Endothelial cell of umbilical vein (primary cell): ENCODE data around the gene MROH9. TPM values are rescaled to one million over a fixed set of nuclear protein-coding genes. Genes with fewer than 3 reads are reported as not detected.

ENCODE experiments used
- BruUV-seq: library from RNA; stranded (reverse); fragments of 400-500 nt; replicated peaks from 2 replicates; lab custom pipeline; 2021; lab: Mats Ljungman, UMichigan
- CTCF ChIA-PET: fragments of 300-600, 350-600 bp; sonication (Branson Sonifier 250); formaldehyde crosslinking; loops from one replicate; lab custom pipeline; 2021; ENCODE audit warnings: antibody characterized with exemption, inconsistent platforms; lab: Charles Lee
- POLR2A ChIA-PET: fragments of 300-600, 350-600 bp; sonication (Branson Sonifier 250); formaldehyde crosslinking; loops from one replicate; lab custom pipeline; 2021; ENCODE audit warnings: antibody characterized with exemption, inconsistent platforms; lab: Charles Lee
- DNase-seq: peaks from one replicate; pipeline ENCODE4 v3.0.0-alpha.2; 2011; ENCODE audit warnings: low read depth, low spot score
- FAIRE-seq: peaks from 2 replicates; lab custom pipeline; 2011; peaks lifted over from hg19 to GRCh38; lab: Jason Lieb, UNC
- H2AFZ ChIP-seq: 2 replicates; pipeline ENCODE4 v1.6.0; 2012; ENCODE audit warnings: low read depth, low read length, control low read depth, inconsistent platforms
- H3K27ac ChIP-seq: 2 replicates; pipeline ENCODE4 v1.5.1; 2011; ENCODE audit warnings: low read depth, mild to moderate bottlenecking, control low read depth, low read length, moderate library complexity; ENCODE audit not compliant: insufficient read depth
- H3K27me3 ChIP-seq, 2 experiments: 2 replicates each; pipeline versions ENCODE4 v1.6.0 to v1.6.1; 2011; ENCODE audit warnings: low read length in 2 of 2, mixed read lengths in 1 of 2; ENCODE audit not compliant: control insufficient read depth in 2 of 2, insufficient read depth in 2 of 2
- H3K36me3 ChIP-seq, 2 experiments: 2 replicates in 1 of 2; 3 replicates in 1 of 2; pipeline ENCODE4 v1.5.1; 2011; ENCODE audit warnings: low read length in 2 of 2, mild to moderate bottlenecking in 1 of 2, moderate library complexity in 1 of 2; ENCODE audit not compliant: control insufficient read depth in 2 of 2, insufficient read depth in 2 of 2; ENCODE audit errors: extremely low read depth in 1 of 2
- H3K4me1 ChIP-seq: 3 replicates; pipeline ENCODE4 v1.5.1; 2011; ENCODE audit warnings: mild to moderate bottlenecking, low read length; ENCODE audit not compliant: control insufficient read depth, insufficient read depth; ENCODE audit errors: extremely low read depth
- H3K4me2 ChIP-seq: 2 replicates; pipeline ENCODE4 v1.6.1; 2011; ENCODE audit warnings: low read length, control low read depth, mixed read lengths; ENCODE audit not compliant: insufficient read depth
- H3K4me3 ChIP-seq, 3 experiments: fragments of 200-600 bp in 1 of 3; sonication (generic), shearing (Covaris generic) in 1 of 3; replicated peaks in 1 of 3; 2 replicates each; pipeline ENCODE4 v1.5.1; 2011 to 2016; ENCODE audit warnings: control low read depth in 3 of 3, low read length in 3 of 3, mild to moderate bottlenecking in 2 of 3, inconsistent platforms in 1 of 3, low read depth in 1 of 3, moderate library complexity in 1 of 3; ENCODE audit not compliant: insufficient read depth in 1 of 3
- H3K79me2 ChIP-seq: 2 replicates; pipeline ENCODE4 v1.6.0; 2012; ENCODE audit warnings: low read length, inconsistent platforms; ENCODE audit not compliant: control insufficient read depth, insufficient read depth
- H3K9ac ChIP-seq: replicated peaks from 2 replicates; pipeline ENCODE3; 2011; ENCODE audit warnings: low read length, control low read depth; ENCODE audit not compliant: insufficient read depth; ENCODE audit errors: extremely low read depth
- H3K9me1 ChIP-seq: replicated peaks from 3 replicates; pipeline ENCODE4 v1.6.0; 2011; ENCODE audit warnings: mild to moderate bottlenecking, low read length; ENCODE audit not compliant: control insufficient read depth, insufficient read depth; ENCODE audit errors: extremely low read depth
- H3K9me3 ChIP-seq: replicated peaks from 2 replicates; pipeline ENCODE4 v1.5.1; 2012; ENCODE audit warnings: low read length, inconsistent platforms; ENCODE audit not compliant: control insufficient read depth, insufficient read depth
- H4K20me1 ChIP-seq: replicated peaks from 2 replicates; pipeline ENCODE3; 2011; ENCODE audit warnings: mild to moderate bottlenecking, low read length; ENCODE audit not compliant: control insufficient read depth, insufficient read depth; ENCODE audit errors: extremely low read depth
- CTCF ChIP-seq, 2 donors: IDR thresholded peaks; 1 replicate in 1 of 2; 2 replicates in 1 of 2; pipeline ENCODE4 v1.5.1; 2011; ENCODE audit warnings: low read length in 2 of 2, mild to moderate bottlenecking in 2 of 2, moderate library complexity in 2 of 2, control low read depth in 1 of 2, inconsistent platforms in 1 of 2, low read depth in 1 of 2; ENCODE audit not compliant: insufficient read depth in 1 of 2; ENCODE audit errors: extremely low read depth in 1 of 2
- EZH2 ChIP-seq: IDR thresholded peaks from 2 replicates; pipeline ENCODE4 v1.6.1; 2012; ENCODE audit warnings: borderline replicate concordance, low read depth, mild to moderate bottlenecking, moderate library complexity, low read length, inconsistent platforms; ENCODE audit not compliant: severe bottlenecking
- FOS ChIP-seq: IDR thresholded peaks from 2 replicates; pipeline ENCODE4 v1.6.1; 2011; ENCODE audit warnings: mild to moderate bottlenecking, low read length, moderate library complexity, borderline replicate concordance; ENCODE audit not compliant: insufficient read depth
- GATA2 ChIP-seq: IDR thresholded peaks from 2 replicates; pipeline ENCODE4 v1.7.0; 2011; ENCODE audit warnings: low read depth, mild to moderate bottlenecking, moderate library complexity, mixed read lengths, low read length; ENCODE audit not compliant: insufficient read length, insufficient read depth
- JUN ChIP-seq: IDR thresholded peaks from 2 replicates; pipeline ENCODE4 v1.6.1; 2011; ENCODE audit warnings: borderline replicate concordance, low read depth; ENCODE audit not compliant: insufficient read length, insufficient read depth
- MAX ChIP-seq: IDR thresholded peaks from 2 replicates; pipeline ENCODE4 v1.6.1; 2011; ENCODE audit not compliant: insufficient read depth, insufficient read length
- MYC ChIP-seq: IDR thresholded peaks from one replicate; pipeline ENCODE4 v1.6.1; 2011; ENCODE audit warnings: mild to moderate bottlenecking, low read depth, low read length
- POLR2A ChIP-seq: IDR thresholded peaks from 2 replicates; pipeline ENCODE4 v1.6.1; 2012; ENCODE audit warnings: low read depth, mild to moderate bottlenecking, control low read depth, low read length
- POLR2AphosphoS5 ChIP-seq: IDR thresholded peaks from 2 replicates; pipeline ENCODE4 v1.6.1; 2012; ENCODE audit warnings: low read depth, mild to moderate bottlenecking, control low read depth, low read length, moderate library complexity; ENCODE audit not compliant: insufficient read depth
- dilution Hi-C: fragments of 300-500 bp; cut with MboI; formaldehyde crosslinking; loops from one replicate; pipeline ENCODE4 v1.15.0; 2019; ENCODE audit warnings: low sequenced_read_pairs; ENCODE audit not compliant: extremely low pct_ligation_motif_present
- intact Hi-C: fragments of 100-400 bp; cut with micrococcal nuclease; formaldehyde crosslinking; loops from one replicate; pipeline ENCODE4 v1.10.0; 2022
- polyA plus RNA-seq, 4 experiments: library from polyadenylated mRNA; depleted of rRNA in 3 of 4; stranded (reverse) in 3 of 4; unstranded in 1 of 4; fragments of >200 nt; gene quantifications; 2 replicates each; pipeline versions ENCODE4 v1.2.1 to v1.2.3, GENCODE V29; 2011 to 2012; ENCODE audit warnings: missing spikeins in 1 of 4
- total RNA-seq: library from RNA; stranded (reverse); gene quantifications from 2 replicates; pipeline ENCODE4 v1.2.3, GENCODE V29; 2021

MROH9 gene
- total and polyA plus RNA-seq, 2 donors (not counting 3 experiments of a cell fraction or from before 2014, with no cell fraction given), result not detected

- no peak overlapping the region for H3K4me3 ChIP-seq
- no peak overlapping the region for H3K27ac ChIP-seq
- no peaks in the 10 kb centered on the region for H3K9me3 ChIP-seq
- H2AFZ ChIP-seq, result no peak overlapping the region
- FAIRE-seq (no peak), DNase-seq (no peak)
- no peaks in the 10 kb centered on the region for H3K27me3 ChIP-seq
- no peaks in the 10 kb centered on the region for H3K79me2 ChIP-seq
- H3K9ac ChIP-seq, result no peak overlapping the region
- no peaks in the 10 kb centered on the region for H4K20me1 ChIP-seq
- H3K36me3 ChIP-seq, result no peaks in the 10 kb centered on the region
- no peaks in the 10 kb centered on the region for H3K9me1 ChIP-seq
- TF ChIP-seq JUN (no peak), FOS (no peak), MYC (no peak), POLR2A (no peak), MAX (no peak), POLR2AphosphoS5 (no peak), EZH2 (no peak), CTCF (IDR thresholded peaks at IDR 0.05; ENCODE audit: extremely low read depth in 1 of 2, insufficient read depth in 1 of 2, low read depth in 1 of 2, low read length in 2 of 2) (no peak), GATA2 (no peak)
- no TSS peak for BruUV-seq
- POLR2A ChIA-PET, result no interaction called here
- CTCF ChIA-PET, result interaction anchor here (2.8 kb wide), 1 partner anchor 106 kb away, joined by 12 read pairs; no protein-coding TSS in a partner anchor
- intact Hi-C loops (no loop called here), dilution Hi-C loops (no loop called here)
- no peak overlapping the region for H3K4me2 ChIP-seq
- H3K4me1 ChIP-seq, result no peaks in the 10 kb centered on the region
Observed at GRCh38 chr1:171082606-171083005, 147.3 kb downstream of the MROH9 start.
